SK-N-SH (cell line): ENCODE results near the gene ERC2. TPM values are rescaled to one million over a fixed set of nuclear protein-coding genes. Genes with fewer than 3 reads are reported as not detected.

ENCODE experiments used
- CTCF ChIA-PET: fragments of 300-600, 350-600 bp; formaldehyde crosslinking; extraction: SDS; loops from one replicate; lab custom pipeline; 2021; lab: Yijun Ruan, JAX
- POLR2A ChIA-PET: fragments of 350-600 bp; sonication (Branson Sonifier 250); formaldehyde crosslinking; extraction: SDS; loops from one replicate; lab custom pipeline; 2020; ENCODE audit warnings: antibody characterized with exemption, inconsistent platforms; lab: Yijun Ruan, JAX
- DNase-seq: peaks from one replicate; pipeline ENCODE4 v3.0.0; 2012
- H2AFZ ChIP-seq: fragments of 200-600 bp; sonication (generic); 2 replicates; pipeline ENCODE4 v1.8.1; 2016; ENCODE audit warnings: antibody characterized with exemption, mild to moderate bottlenecking, low read depth
- H3F3A ChIP-seq: fragments of 200-600 bp; sonication (generic); replicated peaks from 2 replicates; pipeline ENCODE3; 2016; ENCODE audit warnings: antibody characterized with exemption, mild to moderate bottlenecking; ENCODE audit not compliant: insufficient read depth
- H3K27ac ChIP-seq, 2 experiments: fragments of 200-500 bp in 1 of 2; fragments of 200-600 bp in 1 of 2; sonication (Bioruptor generic) in 1 of 2; sonication (generic), shearing (Covaris generic) in 1 of 2; 2 replicates each; pipeline versions ENCODE4 v1.5.1 to v1.6.1; 2014 to 2016; ENCODE audit warnings: low read depth in 2 of 2, inconsistent platforms in 1 of 2, low read length in 1 of 2, mild to moderate bottlenecking in 1 of 2, mixed read lengths in 1 of 2
- H3K27me3 ChIP-seq: fragments of 200-600 bp; sonication (generic), shearing (Covaris generic); 2 replicates; pipeline ENCODE4 v1.6.1; 2016; ENCODE audit warnings: mixed run types; ENCODE audit not compliant: insufficient read depth
- H3K36me3 ChIP-seq, 2 experiments: fragments of 200-500 bp in 1 of 2; fragments of 200-600 bp in 1 of 2; sonication (Bioruptor generic) in 1 of 2; sonication (generic) in 1 of 2; replicated peaks in 1 of 2; 2 replicates each; pipeline versions ENCODE3 to v1.5.1; 2014 to 2016; ENCODE audit warnings: low read length in 1 of 2, mild to moderate bottlenecking in 1 of 2; ENCODE audit not compliant: insufficient read depth in 2 of 2, control insufficient read depth in 1 of 2
- H3K4me1 ChIP-seq, 2 experiments: fragments of 200-500 bp in 1 of 2; fragments of 200-600 bp in 1 of 2; sonication (Bioruptor generic) in 1 of 2; sonication (generic), shearing (Covaris generic) in 1 of 2; 2 replicates each; pipeline versions ENCODE4 v1.5.1 to v1.6.1; 2014 to 2016; ENCODE audit warnings: low read depth in 1 of 2, low read length in 1 of 2, mixed run types in 1 of 2; ENCODE audit not compliant: insufficient read depth in 2 of 2, control insufficient read depth in 1 of 2
- H3K4me2 ChIP-seq: fragments of 200-600 bp; sonication (generic), shearing (Covaris generic); 2 replicates; pipeline ENCODE4 v1.6.1; 2017; ENCODE audit warnings: mixed run types
- H3K4me3 ChIP-seq, 2 experiments: fragments of 200-500 bp in 1 of 2; fragments of 200-600 bp in 1 of 2; sonication (Bioruptor generic) in 1 of 2; sonication (generic), shearing (Covaris generic) in 1 of 2; 2 replicates each; pipeline versions ENCODE4 v1.5.1 to v1.8.1; 2014 to 2016; ENCODE audit warnings: low read depth in 2 of 2, inconsistent platforms in 1 of 2, low read length in 1 of 2, mild to moderate bottlenecking in 1 of 2, mixed read lengths in 1 of 2, moderate library complexity in 1 of 2
- H3K79me2 ChIP-seq: fragments of 200-600 bp; sonication (generic); 2 replicates; pipeline ENCODE4 v1.8.1; 2017; ENCODE audit warnings: mild to moderate bottlenecking; ENCODE audit not compliant: insufficient read depth
- H3K9ac ChIP-seq: fragments of 200-600 bp; sonication (generic); 2 replicates; pipeline ENCODE4 v1.6.1; 2017; ENCODE audit warnings: mixed run types
- H3K9me2 ChIP-seq: fragments of 200-600 bp; sonication (generic); 2 replicates; pipeline ENCODE4 v1.6.1; 2017; ENCODE audit warnings: mixed run types
- H3K9me3 ChIP-seq: fragments of 200-600 bp; sonication (generic); 2 replicates; pipeline ENCODE4 v1.6.1; 2017; ENCODE audit warnings: mixed run types, mild to moderate bottlenecking, moderate library complexity
- H4K20me1 ChIP-seq: fragments of 200-600 bp; sonication (generic); 2 replicates; pipeline ENCODE4 v1.6.1; 2017; ENCODE audit warnings: mild to moderate bottlenecking, mixed run types; ENCODE audit not compliant: insufficient read depth
- MAX ChIP-seq: IDR thresholded peaks from 2 replicates; pipeline ENCODE4 v1.4.0; 2012; ENCODE audit warnings: low read depth
- NFIC ChIP-seq: IDR thresholded peaks from 2 replicates; pipeline ENCODE4 v1.4.0; 2012; ENCODE audit warnings: borderline replicate concordance
- POLR2AphosphoS5 ChIP-seq: IDR thresholded peaks from 2 replicates; pipeline ENCODE4 v1.6.1; 2012; ENCODE audit warnings: low read depth, low read length
- RCOR1 ChIP-seq: fragments of 150-350 bp; IDR thresholded peaks from 2 replicates; pipeline ENCODE4 v1.6.1; 2017; ENCODE audit warnings: antibody characterized with exemption, low read length
- RXRA ChIP-seq: IDR thresholded peaks from 2 replicates; pipeline ENCODE4 v1.4.0; 2012; ENCODE audit warnings: low read depth, mild to moderate bottlenecking, borderline replicate concordance
- TAF1 ChIP-seq: IDR thresholded peaks from 2 replicates; pipeline ENCODE4 v1.6.1; 2012; ENCODE audit warnings: low read depth, mild to moderate bottlenecking, low read length, moderate library complexity, borderline replicate concordance
- TEAD4 ChIP-seq: IDR thresholded peaks from 2 replicates; pipeline ENCODE4 v1.4.0; 2012; ENCODE audit warnings: mild to moderate bottlenecking, borderline replicate concordance; ENCODE audit not compliant: insufficient read depth
- WGBS: methylation state at CpG from one replicate; pipeline ENCODE4 v1.1.6; 2017; ENCODE audit warnings: low lambda C conversion rate; 5-methylcytosine and 5-hydroxymethylcytosine counted together
- polyA plus RNA-seq, 3 experiments: library from polyadenylated mRNA; depleted of rRNA; stranded (reverse); fragments of >200 nt; gene quantifications; 2 replicates each; pipeline ENCODE4 v1.2.3, GENCODE V29; 2012

Gene ERC2
- polyA plus RNA-seq, 1 of the 3 experiments (the other 2 are of a cell fraction), result 1.6 TPM

GRCh38 chr3:55607175-55607574 lies 861.1 kb downstream of the ERC2 start:
- no peak for TF ChIP-seq RCOR1
- no peak for TF ChIP-seq RXRA
- TF ChIP-seq TAF1, result no peak
- no peak for TF ChIP-seq MAX
- no peak for TF ChIP-seq NFIC
- TF ChIP-seq TEAD4, result no peak
- Histone ChIP-seq H4K20me1 (no peaks in the 10 kb centered on the region), H2AFZ (no peak overlapping the region), H3K27ac (no peak overlapping the region), H3F3A (peaks cover 3% of the 10 kb centered on the region), H3K4me2 (no peak overlapping the region), H3K4me1 (no peaks in the 10 kb centered on the region; a peak in 1 of 4 replicates), H3K27me3 (no peaks in the 10 kb centered on the region), H3K4me3 (no peak overlapping the region), H3K9me2 (no peaks in the 10 kb centered on the region), H3K36me3 (no peaks in the 10 kb centered on the region), H3K9me3 (no peaks in the 10 kb centered on the region), H3K79me2 (no peaks in the 10 kb centered on the region), H3K9ac (no peak overlapping the region)
- WGBS, result 77% methylated on average over 5 of the region's 5 CpGs
- ChIA-PET CTCF (no interaction called here), POLR2A (no interaction called here)
- DNase-seq, result no peak

GRCh38 chr3:55605443-55606236 lies 862.6 kb downstream of the ERC2 start:
- H3K9me2 ChIP-seq, result no peaks in the 10 kb centered on the region
- H4K20me1 ChIP-seq, result no peaks in the 10 kb centered on the region
- H3K9ac ChIP-seq, result no peak overlapping the region
- no peak overlapping the region for H3K4me2 ChIP-seq
- H3K27me3 ChIP-seq, result no peaks in the 10 kb centered on the region
- no peak overlapping the region for H2AFZ ChIP-seq
- peaks cover 3% of the 10 kb centered on the region for H3F3A ChIP-seq
- CTCF ChIA-PET, result no interaction called here
- no peak for TF ChIP-seq POLR2AphosphoS5
- H3K9me3 ChIP-seq, result no peaks in the 10 kb centered on the region
- H3K4me1 ChIP-seq, result no peaks in the 10 kb centered on the region; a peak in 1 of 4 replicates
- DNase-seq, result no peak
- H3K4me3 ChIP-seq, result no peak overlapping the region
- H3K27ac ChIP-seq, result no peak overlapping the region
- POLR2A ChIA-PET, result no interaction called here
- no peaks in the 10 kb centered on the region for H3K79me2 ChIP-seq
- 62% methylated on average over 4 of the region's 4 CpGs for WGBS
- H3K36me3 ChIP-seq, result no peaks in the 10 kb centered on the region

DNA sequence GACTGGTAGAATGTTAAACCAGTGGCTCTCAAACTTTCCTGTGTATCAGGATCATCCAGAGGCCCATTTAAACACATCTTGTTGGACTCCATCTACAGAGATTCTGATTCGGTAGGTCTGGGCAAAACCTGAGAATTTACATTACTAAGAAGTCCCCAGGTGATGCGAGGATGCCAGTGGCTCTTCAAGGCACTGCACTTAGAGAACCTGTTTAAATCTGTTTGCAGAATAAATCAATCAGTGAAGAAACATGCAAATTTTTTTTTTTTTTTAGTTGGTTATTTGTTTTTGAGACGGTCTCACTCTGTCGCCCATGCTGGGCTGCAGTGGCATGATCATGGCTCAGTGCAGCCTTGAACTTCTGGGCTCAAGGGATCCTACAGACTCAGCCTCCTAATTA lies 863.4 kb downstream of the ERC2 start:
- H3F3A ChIP-seq, result peaks cover 3% of the 10 kb centered on the region
- no peaks in the 10 kb centered on the region for H3K36me3 ChIP-seq
- H4K20me1 ChIP-seq, result no peaks in the 10 kb centered on the region
- H2AFZ ChIP-seq, result no peak overlapping the region
- no peaks in the 10 kb centered on the region for H3K79me2 ChIP-seq
- DNase-seq, result no peak
- no peaks in the 10 kb centered on the region for H3K9me2 ChIP-seq
- H3K9me3 ChIP-seq, result no peaks in the 10 kb centered on the region
- POLR2A ChIA-PET, result no interaction called here
- H3K27me3 ChIP-seq, result no peaks in the 10 kb centered on the region
- no peaks in the 10 kb centered on the region; a peak in 1 of 4 replicates for H3K4me1 ChIP-seq
- H3K4me2 ChIP-seq, result no peak overlapping the region
- no peak overlapping the region for H3K4me3 ChIP-seq
- CTCF ChIA-PET, result no interaction called here
- TF ChIP-seq RXRA, result no peak
- 85% methylated on average over 4 of the region's 4 CpGs for WGBS
- no peak overlapping the region for H3K27ac ChIP-seq
- H3K9ac ChIP-seq, result no peak overlapping the region
